Measurements from ENCODE around the gene TMEM223. TPM values are rescaled to one million over a fixed set of nuclear protein-coding genes. Genes with fewer than 3 reads are reported as not detected.
A peak's percentile ranks its signal among the peaks of the same experiment; 100 is the strongest.
"Not testable (repeated sequence)": the region's sequence is repeated elsewhere in the genome, so short reads cannot be mapped to it uniquely, and the experiment has no call there.

TMEM223 gene, protein sequence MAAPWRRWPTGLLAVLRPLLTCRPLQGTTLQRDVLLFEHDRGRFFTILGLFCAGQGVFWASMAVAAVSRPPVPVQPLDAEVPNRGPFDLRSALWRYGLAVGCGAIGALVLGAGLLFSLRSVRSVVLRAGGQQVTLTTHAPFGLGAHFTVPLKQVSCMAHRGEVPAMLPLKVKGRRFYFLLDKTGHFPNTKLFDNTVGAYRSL
- 18.4 TPM for total RNA-seq

DNA sequence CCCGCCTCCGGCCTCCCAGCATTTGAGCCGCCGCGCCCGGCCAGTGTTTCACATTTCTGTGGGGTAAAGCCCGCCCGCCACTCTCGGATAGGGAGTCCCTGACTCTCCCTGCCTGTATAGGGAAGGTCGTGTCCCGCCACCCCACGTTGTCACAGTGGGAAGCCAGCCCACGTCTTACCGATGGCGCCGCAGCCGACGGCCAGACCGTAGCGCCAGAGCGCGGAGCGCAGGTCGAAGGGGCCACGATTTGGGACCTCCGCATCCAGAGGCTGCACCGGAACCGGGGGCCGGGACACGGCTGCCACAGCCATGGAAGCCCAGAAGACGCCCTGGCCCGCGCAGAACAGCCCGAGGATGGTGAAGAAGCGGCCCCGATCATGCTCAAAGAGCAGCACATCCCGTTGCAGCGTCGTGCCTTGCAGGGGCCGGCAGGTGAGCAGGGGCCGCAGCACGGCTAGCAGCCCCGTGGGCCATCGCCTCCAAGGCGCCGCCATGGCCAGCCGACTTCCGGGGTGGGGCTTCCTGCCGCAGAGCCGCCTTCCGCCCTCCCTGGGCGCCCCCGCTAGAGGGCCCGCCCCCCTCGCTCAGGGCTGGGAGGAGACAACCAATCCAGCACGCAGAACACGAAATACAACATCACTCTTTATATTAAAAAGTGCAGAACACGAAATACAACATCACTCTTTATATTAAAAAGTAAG is at the start of gene TMEM223:
TMEM223 (minus strand) TSS at position 506 of the 701 bp plus-strand sequence; CDS start at position 494, 12 bp downstream.
- peak; percentile 88 for DNase-seq (ENCODE audit: low spot score)

DNA sequence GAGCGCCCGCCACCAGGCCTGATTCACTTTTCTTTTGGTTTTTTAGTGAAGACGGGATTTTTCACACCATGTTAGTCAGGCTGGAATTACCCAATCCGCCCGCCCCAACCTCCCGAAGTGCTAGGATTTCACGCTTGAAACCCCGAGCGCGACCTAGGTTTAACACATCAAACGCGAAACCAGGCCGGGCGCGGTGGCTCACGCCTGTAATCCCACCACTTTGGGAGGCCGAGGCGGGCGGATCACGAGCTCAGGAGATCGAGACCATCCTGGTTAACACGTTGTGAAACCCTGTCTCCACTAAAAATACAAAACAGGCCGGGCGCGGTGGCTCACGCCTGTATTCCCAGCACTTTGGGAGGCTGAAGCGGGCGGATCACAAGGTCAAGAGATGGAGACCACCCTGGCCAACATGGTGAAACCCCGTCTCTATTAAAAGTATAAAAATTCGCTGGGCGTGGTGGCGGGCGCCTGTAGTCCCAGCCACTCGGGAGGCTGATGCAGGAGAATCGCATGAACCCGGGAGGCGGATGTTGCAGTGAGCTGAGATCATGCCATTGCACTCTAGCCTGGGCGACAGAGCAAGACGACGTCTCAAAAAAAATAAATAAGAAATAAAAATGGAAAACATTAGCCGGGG is 49.0 kb upstream of the TMEM223 start:
- peak; percentile 72 for DNase-seq (ENCODE audit: low spot score)

DNA sequence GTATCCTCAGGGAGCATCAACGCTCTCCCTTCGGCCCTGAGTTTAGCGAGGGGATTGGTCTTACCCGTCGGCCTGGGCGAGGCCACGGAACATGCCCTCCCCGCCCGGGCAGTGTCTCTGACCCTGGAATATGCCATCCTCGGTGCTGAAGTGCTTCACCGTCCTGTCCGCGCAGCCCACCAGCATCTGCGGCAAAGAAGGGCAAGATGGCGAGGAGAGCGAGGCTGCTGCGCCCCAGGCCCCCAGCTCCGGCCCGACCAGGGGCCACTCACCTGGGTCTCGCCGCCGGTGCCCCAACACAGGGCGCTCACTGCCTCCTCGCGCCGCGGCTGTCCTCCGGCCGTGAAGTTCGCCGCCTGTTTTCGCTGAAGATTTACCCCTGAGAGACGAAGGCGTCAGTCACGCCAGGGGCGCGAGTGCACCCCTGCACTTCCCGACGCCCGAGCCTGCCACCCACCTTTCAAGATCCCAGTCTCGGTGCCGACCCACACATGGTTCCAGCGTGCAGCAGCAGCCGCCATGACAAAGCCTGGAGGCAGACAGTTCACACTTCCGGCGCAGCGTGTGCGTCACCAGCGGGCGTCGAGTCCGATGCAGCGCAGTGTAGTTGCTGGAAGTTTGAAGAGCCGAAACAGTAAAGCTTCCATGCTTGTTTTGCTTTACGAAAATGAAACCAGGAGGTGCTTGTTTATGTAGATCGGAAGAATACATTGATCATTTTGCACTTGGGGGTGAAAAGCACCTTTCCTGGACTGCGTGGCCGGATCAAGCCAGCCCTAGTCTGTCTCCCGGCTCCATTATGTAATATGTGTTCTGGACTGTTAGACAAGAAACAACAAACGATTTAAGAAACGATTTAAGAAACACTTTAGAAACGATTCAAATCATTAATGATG is 47.5 kb upstream of the TMEM223 start, which contains the start of gene WDR74:
WDR74 (minus strand) TSS at position 541 of the 896 bp plus-strand sequence; CDS start at position 521, 20 bp downstream.
- DNase-seq (ENCODE audit: low spot score), result peak; percentile 94

DNA sequence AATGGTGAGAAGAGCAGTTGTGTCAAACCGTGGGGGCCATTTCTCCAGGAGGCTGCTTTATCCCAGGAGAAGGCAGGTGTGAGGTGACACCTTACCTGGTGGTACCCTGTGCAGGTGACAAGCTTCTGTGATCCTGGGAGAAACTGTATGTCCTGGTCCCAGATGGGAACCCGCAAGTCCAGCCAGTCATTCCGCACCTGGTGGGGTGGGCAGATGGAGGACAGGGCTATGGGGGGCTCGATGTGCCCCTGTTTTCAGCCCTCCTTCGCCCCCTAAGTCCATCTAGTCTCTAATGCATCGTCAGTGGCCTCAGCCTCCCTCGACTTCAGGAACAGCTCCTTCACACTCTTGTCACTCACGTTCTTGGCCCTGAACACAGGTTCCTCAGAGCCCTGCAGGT is 43.5 kb upstream of the TMEM223 start:
- DNase-seq (ENCODE audit: low spot score), result no peak

- DNase-seq (ENCODE audit: low spot score), result no peak
These were observed 40.8 kb upstream of the TMEM223 start, which contains the start of gene TEX54 for GRCh38 chr11:62832336-62833234. TSS of gene TEX54 (minus strand) at chr11:62832841.

DNA sequence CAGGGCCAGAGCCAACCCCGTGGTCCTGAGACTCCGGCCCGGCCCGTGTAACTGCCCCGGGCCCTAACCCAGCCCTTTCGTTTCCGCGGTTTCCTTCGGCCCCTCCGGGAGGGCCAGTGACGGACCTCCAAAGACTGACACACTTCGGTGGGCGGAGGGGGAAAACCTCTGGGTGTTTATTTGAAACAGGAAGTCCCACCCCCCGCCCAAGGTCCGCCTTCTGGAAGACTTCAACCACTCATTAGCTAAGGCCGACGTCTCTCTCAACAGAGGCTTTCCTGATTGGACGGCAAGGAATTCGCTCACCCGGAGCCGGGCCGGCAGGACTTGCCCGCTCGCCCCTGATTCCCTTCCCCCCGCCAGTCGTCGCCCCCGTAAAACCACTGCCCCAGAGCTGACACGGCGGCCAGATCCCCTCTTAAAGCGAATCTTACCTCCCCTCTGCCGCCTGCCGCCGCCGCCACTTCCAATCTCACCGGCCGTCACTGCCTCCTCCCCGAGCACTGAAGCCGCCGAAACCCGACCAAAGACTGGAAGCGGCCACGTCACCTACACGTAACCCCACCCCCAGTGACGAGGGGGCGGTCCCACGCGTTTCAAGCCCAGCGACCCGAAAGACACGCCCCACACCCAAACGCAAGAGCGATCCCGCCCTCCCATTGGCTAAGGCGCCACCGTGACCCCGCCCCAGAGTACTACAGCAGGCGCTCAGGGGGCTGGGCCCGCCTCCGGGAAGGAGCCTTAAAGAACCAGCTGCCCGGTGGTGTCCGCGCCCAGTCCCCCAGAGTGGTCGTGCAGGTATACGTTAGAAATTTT is 39.9 kb upstream of the TMEM223 start, which contains the start of gene STX5:
STX5 (minus strand) TSS at position 532 of the 816 bp plus-strand sequence. CDS start 808 bp downstream, outside the sequence.
- peak; percentile 100 for DNase-seq (ENCODE audit: low spot score)

DNA sequence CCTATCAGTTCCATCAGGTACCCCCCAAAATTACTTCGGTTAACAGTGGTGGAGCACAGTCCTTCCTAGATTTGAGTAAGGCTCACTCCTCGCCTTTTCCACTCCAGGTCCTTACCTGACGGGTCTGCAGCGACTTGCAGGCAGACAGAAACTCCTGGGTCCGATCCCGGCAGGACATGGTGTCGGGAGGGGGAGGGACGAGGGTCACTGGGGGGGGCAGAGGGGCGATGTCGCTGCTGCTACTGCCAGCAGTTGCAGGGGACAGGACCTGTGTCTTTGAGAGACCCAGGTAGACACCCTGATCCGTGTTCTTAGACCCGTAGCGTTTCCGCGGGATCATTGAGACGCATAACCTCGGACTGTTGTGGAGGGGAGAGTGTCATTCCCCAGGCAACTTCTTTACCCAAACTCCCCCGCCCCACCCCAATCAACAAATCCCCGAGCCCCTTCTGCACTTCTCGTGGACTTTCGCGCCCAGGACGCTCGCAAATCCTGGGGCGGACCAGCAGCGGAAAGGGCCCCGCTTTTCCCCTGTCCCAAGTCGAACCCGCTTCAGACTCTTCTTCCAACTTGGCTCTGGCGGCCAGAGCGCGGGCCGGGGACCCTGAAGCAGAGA is 39.2 kb upstream of the TMEM223 start:
- no peak for DNase-seq (ENCODE audit: low spot score)

DNA sequence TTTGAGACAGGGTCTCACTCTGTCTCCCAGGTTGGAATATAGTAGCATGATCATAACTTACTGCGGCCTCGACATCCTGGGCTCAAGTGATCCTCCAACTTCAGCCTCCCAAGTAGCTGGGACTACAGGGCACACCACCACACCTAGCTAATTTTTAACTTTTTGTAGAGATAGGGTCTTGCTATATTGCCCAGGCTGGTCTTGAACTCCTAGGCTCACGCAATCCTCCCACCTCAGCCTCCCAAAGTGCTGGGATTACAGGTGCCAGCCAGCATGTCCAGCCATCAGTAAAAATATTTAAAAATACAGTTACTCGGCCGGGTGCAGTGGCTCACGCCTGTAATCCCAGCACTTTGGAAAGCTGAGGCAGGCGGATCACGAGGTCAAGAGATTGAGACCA is 36.3 kb upstream of the TMEM223 start:
- not testable (repeated sequence) for DNase-seq (ENCODE audit: low spot score)

DNA sequence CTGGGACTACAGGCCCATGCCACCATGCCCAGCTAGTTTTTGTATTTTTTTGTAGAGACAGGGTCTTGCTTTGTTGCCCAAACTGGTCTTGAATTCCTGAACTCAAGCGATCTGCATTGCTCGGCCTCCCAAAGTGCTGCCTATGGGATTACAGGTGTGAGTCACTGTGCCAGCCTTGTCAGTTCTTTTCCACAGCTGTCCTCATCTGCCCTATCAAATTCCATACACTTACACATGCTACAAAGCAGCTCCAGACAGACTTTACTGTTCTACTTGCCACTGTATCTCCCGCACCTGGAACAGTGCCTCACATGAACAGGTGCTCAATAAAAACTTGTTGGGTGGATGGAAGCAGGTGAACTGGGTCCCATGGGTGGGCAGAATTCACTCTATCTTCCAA is 31.9 kb upstream of the TMEM223 start:
- no peak for DNase-seq (ENCODE audit: low spot score)

DNA sequence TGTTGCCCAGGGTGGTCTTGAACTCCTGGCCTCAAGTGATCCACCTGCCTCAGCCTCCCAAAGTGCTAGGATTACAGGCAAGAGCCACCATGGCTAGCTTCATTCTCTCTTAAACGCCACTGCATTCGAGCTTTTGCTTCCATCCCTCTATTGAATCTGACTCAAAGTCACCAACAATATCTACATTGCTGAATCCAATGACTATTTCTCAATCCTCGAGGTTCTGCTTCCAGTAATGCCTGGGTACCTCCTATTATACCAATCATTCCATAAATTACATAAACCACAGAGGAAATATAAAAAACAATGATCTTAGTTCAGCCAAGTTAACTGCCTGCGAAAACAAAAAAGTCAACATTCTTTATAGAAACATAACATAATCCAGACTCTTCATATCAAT is 25.3 kb upstream of the TMEM223 start:
- no peak for DNase-seq (ENCODE audit: low spot score)

GRCh38 chr11:62816557-62816956 is 24.8 kb upstream of the TMEM223 start:
- DNase-seq (ENCODE audit: low spot score), result no peak

DNA sequence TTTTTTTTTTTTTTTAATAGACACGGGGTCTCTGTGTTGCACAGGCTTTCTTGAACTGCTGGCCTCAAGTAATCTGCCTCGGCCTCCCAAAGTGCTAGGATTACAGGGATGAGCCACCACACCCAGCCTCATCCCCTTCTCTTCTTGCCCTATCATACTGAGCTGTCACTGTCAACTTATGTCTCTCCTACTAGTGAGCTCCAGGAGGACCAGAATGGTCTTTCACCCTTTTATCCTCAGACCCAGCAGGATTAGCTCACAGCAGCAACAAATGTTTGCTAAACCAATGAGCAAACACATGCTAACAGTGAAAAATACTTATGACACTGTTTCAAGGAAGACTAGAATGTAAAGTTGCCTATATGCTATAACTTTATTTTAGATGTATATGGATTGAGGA is 19.9 kb upstream of the TMEM223 start:
- no peak for DNase-seq (ENCODE audit: low spot score)

GRCh38 chr11:62810748-62811147 is 18.9 kb upstream of the TMEM223 start:
- no peak for DNase-seq (ENCODE audit: low spot score)

DNA sequence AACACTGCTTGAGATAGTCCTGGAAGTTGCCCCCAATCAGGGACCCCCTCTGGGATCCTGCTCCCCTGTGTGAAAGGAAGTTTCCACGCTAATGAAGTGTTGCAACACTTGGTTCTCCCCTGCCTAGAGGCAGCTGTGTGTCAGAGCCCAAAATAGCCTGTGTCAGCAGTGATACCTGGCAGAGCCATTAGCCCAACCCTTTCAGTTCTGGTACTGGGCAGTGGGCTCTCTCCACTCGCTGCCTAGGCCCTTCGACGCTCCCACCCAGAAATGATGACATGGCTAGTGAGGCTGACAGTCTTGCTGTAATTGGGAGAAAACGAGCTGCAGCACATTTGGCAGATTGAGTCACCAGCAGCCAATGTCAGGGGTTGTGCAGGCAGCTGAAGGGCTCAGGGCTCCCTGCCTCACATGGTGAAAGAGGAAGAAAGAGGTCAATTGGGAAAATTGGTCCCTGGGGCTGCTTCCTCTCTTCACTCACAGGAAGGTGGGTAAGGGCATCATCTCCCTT is 14.9 kb upstream of the TMEM223 start:
- DNase-seq (ENCODE audit: low spot score), result no peak

DNA sequence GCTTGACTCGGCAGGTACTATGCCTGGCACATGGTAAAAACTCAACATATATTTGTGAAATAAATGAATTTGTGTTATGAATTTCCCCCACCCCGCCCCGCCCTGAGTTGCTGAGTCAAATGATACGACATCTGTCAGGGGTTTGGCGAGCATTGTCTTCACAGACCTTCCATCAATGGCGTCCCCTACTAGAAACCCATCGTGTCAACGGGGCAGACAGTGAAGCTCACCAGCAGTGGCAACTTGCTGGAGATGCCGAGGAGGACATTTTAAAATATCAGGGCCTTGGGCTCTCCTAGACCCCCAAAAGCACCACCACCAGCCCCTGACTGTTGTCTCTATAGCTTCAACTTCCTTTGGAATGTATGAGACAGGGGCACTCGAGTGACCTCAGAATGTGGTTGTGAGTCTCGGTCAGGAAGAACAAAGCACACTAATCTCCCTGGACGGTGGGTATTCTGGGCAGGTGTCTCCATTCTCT is 14.2 kb upstream of the TMEM223 start:
- no peak for DNase-seq (ENCODE audit: low spot score)

- peak; percentile 96 for DNase-seq (ENCODE audit: low spot score)
These were observed 13.5 kb upstream of the TMEM223 start, which contains the start of gene NXF1 for GRCh38 chr11:62805076-62805892. TSS of gene NXF1 (minus strand) at chr11:62805440. CDS start at chr11:62805356, 84 bp downstream.

- no peak for DNase-seq (ENCODE audit: low spot score)
These were observed 12.7 kb upstream of the TMEM223 start for GRCh38 chr11:62804310-62805075.
